Upper lobe of left lung (tissue), 6 donors: ENCODE data around the gene TREH. TPM values are rescaled to one million over a fixed set of nuclear protein-coding genes. Genes with fewer than 3 reads are reported as not detected.
A peak's percentile ranks its signal among the peaks of the same experiment; 100 is the strongest.

Source experiments
- ATAC-seq, 2 donors: fragments of 200-7000 bp; cut with Tn5 transposase; one replicate each; pipeline ENCODE4 v1.9.1; 2022; ENCODE audit warnings: mild to moderate bottlenecking in 2 of 2, moderate library complexity in 2 of 2; ENCODE audit not compliant: low FRiP score in 2 of 2
- DNase-seq, 2 donors: peaks; one replicate each; pipeline ENCODE4 v3.0.0-alpha.2; 2019 to 2020
- H3K27ac ChIP-seq, 4 donors: fragments of 200-600 bp; sonication (generic); one replicate each; pipeline ENCODE4 v1.5.1; 2016 to 2019
- H3K27me3 ChIP-seq, 4 donors: fragments of 200-600 bp; sonication (generic); one replicate each; pipeline ENCODE4 v1.5.1; 2017 to 2019
- H3K36me3 ChIP-seq, 4 donors: fragments of 200-600 bp; sonication (generic); one replicate each; pipeline ENCODE4 v1.5.1; 2016 to 2019
- H3K4me1 ChIP-seq, 4 donors: fragments of 200-600 bp; sonication (generic); one replicate each; pipeline ENCODE4 v1.5.1; 2018 to 2019
- H3K4me3 ChIP-seq, 4 donors: fragments of 200-600 bp; sonication (generic); one replicate each; pipeline ENCODE4 v1.5.1; 2017 to 2019; ENCODE audit warnings: mild to moderate bottlenecking in 2 of 4, moderate library complexity in 1 of 4
- H3K9me3 ChIP-seq, 4 donors: fragments of 200-600 bp; sonication (generic); one replicate each; pipeline ENCODE4 v1.5.1; 2018 to 2019
- EP300 ChIP-seq, 4 donors: sonication (generic); formaldehyde crosslinking; IDR thresholded peaks; one replicate each; pipeline ENCODE4 v1.5.1; 2017; ENCODE audit warnings: antibody characterized with exemption in 4 of 4, control low read depth in 2 of 4
- POLR2A ChIP-seq, 4 donors: fragments of 450-650 bp; IDR thresholded peaks; one replicate each; pipeline ENCODE4 v1.5.1; 2016 to 2017; ENCODE audit warnings: antibody characterized with exemption in 4 of 4, mild to moderate bottlenecking in 2 of 4
- POLR2AphosphoS5 ChIP-seq, 2 donors: sonication (generic); formaldehyde crosslinking; IDR thresholded peaks; one replicate each; pipeline ENCODE4 v1.5.1; 2017; ENCODE audit warnings: antibody characterized with exemption in 2 of 2
- WGBS, 2 donors: methylation state at CpG; one replicate each; pipeline ENCODE4 v1.1.5; 2017 to 2018; 5-methylcytosine and 5-hydroxymethylcytosine counted together
- total RNA-seq, 6 donors: library from RNA; depleted of rRNA in 4 of 6; stranded (reverse); fragments of >200 nt in 4 of 6; gene quantifications; one replicate each; pipeline versions ENCODE4 v1.1.0 to v1.2.1, GENCODE V29; 2016 to 2021
- TF ChIP-seq, protein P1 (sequence below), 6 experiments: fragments of 450-650 bp in 4 of 6; fragments of 200-600 bp in 2 of 6; sonication (generic) in 2 of 6; IDR thresholded peaks; one replicate each; pipeline ENCODE4 v1.5.1; 2016 to 2019; ENCODE audit warnings: antibody characterized with exemption in 6 of 6
- donor health status: DM: no; HTN: no; CAD: no; lungs with moderate emphysema.
- donor health status: DM: no; HTN: yes; CAD: no; lungs with severe emphysema.

TREH gene
- total RNA-seq, 6 donors from 2014 or later, result 0.17 to 1.0 (median 0.89) TPM; not detected in 3

DNA sequence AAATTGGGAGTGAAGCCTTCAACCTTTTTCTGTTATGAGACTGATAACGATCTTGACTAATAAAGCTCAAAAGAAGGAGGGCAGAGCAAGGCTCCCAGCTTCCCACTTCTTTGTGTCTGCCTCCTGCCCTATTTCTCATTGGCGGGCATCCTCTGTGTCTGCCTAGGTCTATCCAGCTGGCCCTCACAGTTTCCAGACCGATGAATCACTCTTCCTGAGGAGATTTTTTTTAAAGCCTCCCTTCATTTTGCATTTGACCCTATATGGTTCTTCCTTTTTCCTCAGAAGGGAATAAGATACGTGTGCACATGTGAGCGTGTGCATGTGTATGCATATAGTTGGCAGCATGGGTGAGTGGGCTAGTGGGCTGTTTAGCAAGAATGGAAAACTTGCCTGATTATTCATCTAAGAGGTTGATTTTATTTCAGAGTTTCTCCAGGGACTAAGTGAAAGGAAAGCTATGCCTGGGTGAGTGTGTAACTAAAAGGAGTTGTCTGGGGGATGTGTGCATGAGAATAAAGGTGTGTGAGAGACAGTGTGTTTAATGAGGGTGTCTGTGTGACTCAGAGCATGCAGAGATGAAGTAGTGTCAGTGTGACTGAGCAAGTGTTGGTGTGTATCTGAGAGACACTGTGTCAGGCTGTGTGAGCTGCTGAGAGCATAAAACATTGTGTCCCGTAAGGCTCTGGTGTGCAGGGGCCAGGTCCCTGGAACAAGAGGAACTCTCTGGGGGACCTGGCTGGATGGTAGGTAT, 59.8 kb downstream of the TREH start:
- Histone ChIP-seq H3K4me1 (peaks cover 75 to 86% (median 82%) of the 10 kb centered on the region in 4 donors), H3K27me3 (no peaks in the 10 kb centered on the region), H3K9me3 (no peaks in the 10 kb centered on the region), H3K4me3 (peak overlapping the region in 1 of 4 donors; percentile 59), H3K36me3 (peaks cover 0 to 23% (median 1%) of the 10 kb centered on the region in 4 donors), H3K27ac (peak overlapping the region; percentile 82 to 96 (median 92))
- ATAC-seq (peak; percentile 28 to 70), DNase-seq (peak in 1 of 2 donors; percentile 46)
- TF ChIP-seq POLR2A (IDR thresholded peaks at IDR 0.05), result no peak
- TF ChIP-seq EP300 (IDR thresholded peaks at IDR 0.05), result no peak
- TF ChIP-seq, protein P1, sequence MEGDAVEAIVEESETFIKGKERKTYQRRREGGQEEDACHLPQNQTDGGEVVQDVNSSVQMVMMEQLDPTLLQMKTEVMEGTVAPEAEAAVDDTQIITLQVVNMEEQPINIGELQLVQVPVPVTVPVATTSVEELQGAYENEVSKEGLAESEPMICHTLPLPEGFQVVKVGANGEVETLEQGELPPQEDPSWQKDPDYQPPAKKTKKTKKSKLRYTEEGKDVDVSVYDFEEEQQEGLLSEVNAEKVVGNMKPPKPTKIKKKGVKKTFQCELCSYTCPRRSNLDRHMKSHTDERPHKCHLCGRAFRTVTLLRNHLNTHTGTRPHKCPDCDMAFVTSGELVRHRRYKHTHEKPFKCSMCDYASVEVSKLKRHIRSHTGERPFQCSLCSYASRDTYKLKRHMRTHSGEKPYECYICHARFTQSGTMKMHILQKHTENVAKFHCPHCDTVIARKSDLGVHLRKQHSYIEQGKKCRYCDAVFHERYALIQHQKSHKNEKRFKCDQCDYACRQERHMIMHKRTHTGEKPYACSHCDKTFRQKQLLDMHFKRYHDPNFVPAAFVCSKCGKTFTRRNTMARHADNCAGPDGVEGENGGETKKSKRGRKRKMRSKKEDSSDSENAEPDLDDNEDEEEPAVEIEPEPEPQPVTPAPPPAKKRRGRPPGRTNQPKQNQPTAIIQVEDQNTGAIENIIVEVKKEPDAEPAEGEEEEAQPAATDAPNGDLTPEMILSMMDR (IDR thresholded peaks at IDR 0.05), result no peak
- TF ChIP-seq POLR2AphosphoS5 (IDR thresholded peaks at IDR 0.05), result peak in 1 of 2 donors; percentile 50
- 47 to 51% methylated on average over 6 of the region's 6 CpGs for WGBS, 2 donors

DNA sequence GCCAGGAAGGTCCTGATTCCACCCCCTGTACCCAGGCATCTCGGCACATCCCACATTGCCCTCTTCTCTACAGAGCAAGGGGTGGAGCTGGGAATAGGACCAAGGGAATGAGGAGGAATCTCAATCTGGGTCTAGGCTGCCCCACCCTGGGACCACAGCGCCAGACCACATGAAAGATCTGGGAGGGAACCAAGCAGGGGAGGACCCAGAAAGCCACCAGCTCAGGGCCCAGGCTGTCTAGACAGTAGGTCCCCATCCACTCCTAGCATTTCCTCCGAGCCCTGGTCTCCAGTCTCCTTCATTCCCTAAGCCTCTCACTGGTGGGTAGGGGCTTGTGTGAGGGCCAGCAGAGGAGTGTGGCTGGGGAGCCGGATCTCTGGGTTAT, 60.5 kb downstream of the TREH start:
- Histone ChIP-seq H3K4me3 (peak overlapping the region in 1 of 4 donors; percentile 7), H3K4me1 (peaks cover 75 to 91% (median 83%) of the 10 kb centered on the region in 4 donors), H3K36me3 (peaks cover 0 to 28% (median 4%) of the 10 kb centered on the region in 4 donors), H3K9me3 (no peaks in the 10 kb centered on the region), H3K27me3 (no peaks in the 10 kb centered on the region), H3K27ac (peak overlapping the region; percentile 82 to 96 (median 92))
- TF ChIP-seq, protein P1 (IDR thresholded peaks at IDR 0.05), result no peak
- peak in 1 of 2 donors; percentile 4 for TF ChIP-seq POLR2AphosphoS5 (IDR thresholded peaks at IDR 0.05)
- WGBS, 2 donors, result 18 to 50% methylated on average over 2 to 4 of the region's 4 CpGs
- DNase-seq, result no peak
- peak; percentile 19 to 79 for ATAC-seq

DNA sequence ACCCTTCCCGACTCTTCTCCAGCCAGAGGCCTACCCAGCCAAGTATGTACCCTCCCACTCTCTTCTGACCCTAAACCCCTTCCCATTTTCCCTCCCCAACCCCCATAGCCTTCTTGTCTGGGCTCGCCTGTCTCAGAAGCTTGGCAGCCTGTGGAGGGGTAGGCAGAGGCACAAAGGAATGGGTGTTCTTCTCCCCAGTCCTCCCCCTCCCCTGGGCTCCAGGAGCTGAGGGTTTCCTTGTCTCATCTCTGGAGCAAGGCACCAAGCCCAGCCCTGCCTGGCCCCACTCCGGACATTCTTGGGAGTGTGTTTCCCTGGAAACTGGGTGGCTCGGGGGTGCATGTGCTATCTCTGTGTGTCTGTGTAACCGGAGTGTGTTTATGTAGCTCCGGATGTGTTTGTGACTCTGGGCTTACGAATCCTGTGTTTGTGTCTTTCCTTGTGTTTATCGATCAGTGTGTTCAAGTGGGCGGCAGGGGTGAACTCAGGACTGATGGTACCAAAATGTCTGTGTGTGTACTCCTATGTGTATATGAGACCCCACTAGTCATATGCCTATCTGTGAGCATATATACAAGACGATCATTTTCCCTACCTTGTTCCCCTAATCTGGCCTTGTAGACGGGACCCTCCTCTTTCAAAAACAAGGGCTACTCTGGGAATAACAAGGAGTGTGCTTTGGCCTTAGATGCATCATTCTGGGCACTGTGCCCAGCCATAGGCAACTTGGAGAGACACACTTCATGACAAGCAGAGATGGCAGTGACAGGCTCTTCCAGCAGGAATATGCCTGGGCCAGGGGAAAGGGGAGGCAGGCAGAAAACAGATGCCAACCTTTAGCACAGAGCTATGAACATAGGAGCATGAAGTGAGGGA, 61.1 kb downstream of the TREH start:
- peak overlapping the region; percentile 82 to 96 (median 92) for H3K27ac ChIP-seq
- WGBS, 2 donors, result 37 to 58% methylated on average over 11 of the region's 11 CpGs
- peaks cover 0 to 34% (median 5%) of the 10 kb centered on the region in 4 donors for H3K36me3 ChIP-seq
- H3K9me3 ChIP-seq, result no peaks in the 10 kb centered on the region
- TF ChIP-seq, protein P1 (IDR thresholded peaks at IDR 0.05), result no peak
- TF ChIP-seq EP300 (IDR thresholded peaks at IDR 0.05) (peak in 2 of 4 donors; percentile 29 to 75), POLR2A (IDR thresholded peaks at IDR 0.05) (no peak), POLR2AphosphoS5 (IDR thresholded peaks at IDR 0.05) (peak; percentile 33 to 80)
- H3K4me1 ChIP-seq, result peaks cover 76 to 94% (median 83%) of the 10 kb centered on the region in 4 donors
- H3K27me3 ChIP-seq, result no peaks in the 10 kb centered on the region
- ATAC-seq (peak; percentile 43 to 67), DNase-seq (peak in 1 of 2 donors; percentile 49)
- peak overlapping the region in 1 of 4 donors; percentile 2 for H3K4me3 ChIP-seq

DNA sequence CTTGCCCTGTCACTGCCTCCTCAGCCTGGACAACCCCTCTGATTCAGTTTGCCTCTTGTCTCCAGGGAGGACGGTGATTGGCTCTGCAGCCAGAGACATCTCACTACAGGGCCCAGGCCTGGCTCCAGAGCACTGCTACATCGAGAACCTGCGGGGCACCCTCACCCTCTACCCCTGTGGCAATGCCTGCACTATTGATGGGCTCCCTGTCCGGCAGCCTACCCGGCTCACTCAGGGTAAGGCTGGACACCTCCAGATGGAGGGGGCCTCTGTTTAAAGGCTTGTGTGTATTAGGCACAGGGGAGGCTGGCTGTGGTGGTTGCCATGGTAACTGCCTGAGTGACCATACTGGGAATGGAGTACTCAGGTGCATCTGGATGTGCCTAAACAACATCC, 63.5 kb downstream of the TREH start:
- DNase-seq, result no peak
- WGBS, 2 donors, result 78 to 90% methylated on average over 1 to 5 of the region's 5 CpGs

More for the DNA sequence above, 63.5 kb downstream of the TREH start:
- Histone ChIP-seq H3K27ac (peak overlapping the region; percentile 82 to 96 (median 92)), H3K9me3 (no peaks in the 10 kb centered on the region), H3K36me3 (peaks cover 0 to 34% (median 5%) of the 10 kb centered on the region in 4 donors), H3K4me3 (no peak overlapping the region), H3K27me3 (no peaks in the 10 kb centered on the region), H3K4me1 (peaks cover 71 to 82% (median 74%) of the 10 kb centered on the region in 4 donors)
- TF ChIP-seq, protein P1 (IDR thresholded peaks at IDR 0.05), result no peak
- no peak for TF ChIP-seq POLR2A (IDR thresholded peaks at IDR 0.05)
- TF ChIP-seq EP300 (IDR thresholded peaks at IDR 0.05), result no peak
- TF ChIP-seq POLR2AphosphoS5 (IDR thresholded peaks at IDR 0.05), result no peak
- no peak for ATAC-seq
